ENCODE measurements around the gene SV2C. TPM values are rescaled to one million over a fixed set of nuclear protein-coding genes. Genes with fewer than 3 reads are reported as not detected.
"Not testable (repeated sequence)": the region's sequence is repeated elsewhere in the genome, so short reads cannot be mapped to it uniquely, and the experiment has no call there.

Gene SV2C
- total and polyA plus RNA-seq, 4 donors = 0.01 to 0.40 (median 0.37) TPM; not detected in 1

GRCh38 chr5:76084496-76085242, 1.5 kb downstream of the SV2C start:
- DNase-seq (no peak), ATAC-seq (ENCODE audit: insufficient read depth, low FRiP score) (no peak)
- H3K27me3 ChIP-seq (ENCODE audit: control insufficient read depth in 3 of 3, insufficient read depth in 3 of 3, low read length in 2 of 3) = peaks cover 16 to 71% (median 62%) of the 10 kb centered on the region in 3 donors
- peaks cover 0 to 15% (median 0%) of the 10 kb centered on the region in 5 donors for H3K4me1 ChIP-seq (ENCODE audit: control insufficient read depth in 5 of 5, insufficient read depth in 5 of 5, low read length in 5 of 5)
- H3K9me3 ChIP-seq (ENCODE audit: control insufficient read depth in 4 of 4, insufficient read depth in 3 of 4, low read length in 3 of 4) = peaks cover 0 to 10% (median 0%) of the 10 kb centered on the region in 4 donors
- H3K9ac ChIP-seq (ENCODE audit: insufficient read depth in 1 of 2, low read length in 2 of 2) = no peak overlapping the region
- no peak overlapping the region for H3K4me3 ChIP-seq
- H3K36me3 ChIP-seq (ENCODE audit: control insufficient read depth in 4 of 4, insufficient read depth in 4 of 4, low read length in 4 of 4) = no peaks in the 10 kb centered on the region
- no peak for TF ChIP-seq CTCF (IDR thresholded peaks at IDR 0.05; ENCODE audit: control extremely low read depth, extremely low read depth)
- 1 to 2% methylated on average over 62 to 74 of the region's 74 CpGs for WGBS, 2 donors
- H3K27ac ChIP-seq (ENCODE audit: low read depth in 1 of 2, low read length in 1 of 2) = no peak overlapping the region

GRCh38 chr5:76085243-76085579, 2.0 kb downstream of the SV2C start:
- WGBS, 2 donors = 27 to 33% methylated on average over 7 of the region's 7 CpGs
- H3K9ac ChIP-seq (ENCODE audit: insufficient read depth in 1 of 2, low read length in 2 of 2) = no peak overlapping the region

GRCh38 chr5:76086095-76086494, 2.9 kb downstream of the SV2C start:
- Histone ChIP-seq H3K27ac (ENCODE audit: low read depth in 1 of 2, low read length in 1 of 2) (no peak overlapping the region), H3K4me1 (ENCODE audit: control insufficient read depth in 5 of 5, insufficient read depth in 5 of 5, low read length in 5 of 5) (peaks cover 0 to 15% (median 0%) of the 10 kb centered on the region in 5 donors), H3K9ac (ENCODE audit: insufficient read depth in 1 of 2, low read length in 2 of 2) (no peak overlapping the region), H3K36me3 (ENCODE audit: control insufficient read depth in 4 of 4, insufficient read depth in 4 of 4, low read length in 4 of 4) (no peaks in the 10 kb centered on the region), H3K27me3 (ENCODE audit: control insufficient read depth in 3 of 3, insufficient read depth in 3 of 3, low read length in 2 of 3) (peaks cover 16 to 57% (median 52%) of the 10 kb centered on the region in 3 donors), H3K4me3 (no peak overlapping the region), H3K9me3 (ENCODE audit: control insufficient read depth in 4 of 4, insufficient read depth in 3 of 4, low read length in 3 of 4) (peaks cover 0 to 10% (median 0%) of the 10 kb centered on the region in 4 donors)
- WGBS, 2 donors = 74 to 84% methylated on average over 4 of the region's 4 CpGs
- no peak for TF ChIP-seq CTCF (IDR thresholded peaks at IDR 0.05; ENCODE audit: control extremely low read depth, extremely low read depth)
- ATAC-seq (ENCODE audit: insufficient read depth, low FRiP score) = no peak
- no peak for DNase-seq

More at GRCh38 chr5:76085243-76085579, 2.0 kb downstream of the SV2C start:
- DNase-seq = no peak
- Histone ChIP-seq H3K4me3 (no peak overlapping the region), H3K27me3 (ENCODE audit: control insufficient read depth in 3 of 3, insufficient read depth in 3 of 3, low read length in 2 of 3) (peaks cover 16 to 66% (median 61%) of the 10 kb centered on the region in 3 donors), H3K4me1 (ENCODE audit: control insufficient read depth in 5 of 5, insufficient read depth in 5 of 5, low read length in 5 of 5) (peaks cover 0 to 15% (median 0%) of the 10 kb centered on the region in 5 donors), H3K36me3 (ENCODE audit: control insufficient read depth in 4 of 4, insufficient read depth in 4 of 4, low read length in 4 of 4) (no peaks in the 10 kb centered on the region), H3K9me3 (ENCODE audit: control insufficient read depth in 4 of 4, insufficient read depth in 3 of 4, low read length in 3 of 4) (peaks cover 0 to 10% (median 0%) of the 10 kb centered on the region in 4 donors), H3K27ac (ENCODE audit: low read depth in 1 of 2, low read length in 1 of 2) (no peak overlapping the region)
- TF ChIP-seq CTCF (IDR thresholded peaks at IDR 0.05; ENCODE audit: control extremely low read depth, extremely low read depth) = no peak
- ATAC-seq (ENCODE audit: insufficient read depth, low FRiP score) = no peak

GRCh38 chr5:76089156-76089555, 6.0 kb downstream of the SV2C start:
- WGBS, 2 donors = 93 to 100% methylated on average over 2 of the region's 2 CpGs
- not testable (repeated sequence) for DNase-seq

More at GRCh38 chr5:76089156-76089555, 6.0 kb downstream of the SV2C start:
- H3K27me3 ChIP-seq (ENCODE audit: control insufficient read depth in 3 of 3, insufficient read depth in 3 of 3, low read length in 2 of 3) = peaks cover 6 to 33% (median 31%) of the 10 kb centered on the region in 3 donors
- not testable (repeated sequence) for ATAC-seq (ENCODE audit: insufficient read depth, low FRiP score); H3K9ac ChIP-seq (ENCODE audit: insufficient read depth in 1 of 2, low read length in 2 of 2); H3K36me3 ChIP-seq (ENCODE audit: control insufficient read depth in 4 of 4, insufficient read depth in 4 of 4, low read length in 4 of 4); H3K4me1 ChIP-seq (ENCODE audit: control insufficient read depth in 5 of 5, insufficient read depth in 5 of 5, low read length in 5 of 5); H3K4me3 ChIP-seq; H3K9me3 ChIP-seq (ENCODE audit: control insufficient read depth in 4 of 4, insufficient read depth in 3 of 4, low read length in 3 of 4); H3K27ac ChIP-seq (ENCODE audit: low read depth in 1 of 2, low read length in 1 of 2)
